Skeletal muscle satellite cell (primary cell): ENCODE data around the gene PLCB4.

Experiments used
- H3K27me3 ChIP-seq: 2 replicates; pipeline ENCODE4 v1.7.0; 2013; ENCODE audit warnings: low read length; ENCODE audit not compliant: control insufficient read depth, insufficient read depth
- H3K36me3 ChIP-seq: 2 replicates; pipeline ENCODE4 v1.7.0; 2013; ENCODE audit warnings: mild to moderate bottlenecking, control low read depth, low read length; ENCODE audit not compliant: insufficient read depth
- H3K4me1 ChIP-seq: 2 replicates; pipeline ENCODE4 v1.7.0; 2013; ENCODE audit warnings: low read length; ENCODE audit not compliant: control insufficient read depth, insufficient read depth
- H3K4me2 ChIP-seq: 2 replicates; pipeline ENCODE4 v1.7.0; 2013; ENCODE audit warnings: mild to moderate bottlenecking, low read length
- H3K4me3 ChIP-seq: 2 replicates; pipeline ENCODE4 v1.7.0; 2013; ENCODE audit warnings: low read length
- H3K9ac ChIP-seq: 2 replicates; pipeline ENCODE4 v1.7.0; 2013; ENCODE audit warnings: mild to moderate bottlenecking, low read depth, low read length, moderate library complexity
- H3K9me3 ChIP-seq: replicated peaks from 2 replicates; pipeline ENCODE4 v1.7.0; 2013; ENCODE audit warnings: mild to moderate bottlenecking, control low read depth, low read length

The PLCB4 gene

DNA sequence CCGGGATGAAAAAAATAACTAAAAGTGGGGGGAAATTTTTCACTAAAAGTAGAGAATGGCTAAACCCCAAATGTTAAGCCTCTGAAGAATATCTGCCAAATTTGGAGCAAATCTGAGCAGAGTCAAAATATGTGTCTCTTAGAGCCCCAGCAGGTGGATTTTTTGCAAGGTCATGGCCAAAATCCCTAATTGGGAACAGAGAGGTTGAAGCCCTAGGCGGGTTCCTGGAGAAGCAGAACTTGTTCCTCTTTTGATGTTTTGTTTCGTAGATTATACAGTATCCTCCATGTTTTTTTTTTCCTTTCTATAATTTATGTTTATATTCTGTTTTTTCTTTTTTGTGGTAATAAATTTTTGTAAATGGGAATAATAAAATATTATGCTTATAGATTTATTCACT lies 94.4 kb downstream of the PLCB4 start:
- H3K36me3 ChIP-seq: no peaks in the 10 kb centered on the region
- no peak overlapping the region for H3K9ac ChIP-seq
- no peaks in the 10 kb centered on the region for H3K9me3 ChIP-seq
- peaks cover 17% of the 10 kb centered on the region for H3K4me1 ChIP-seq
- H3K4me2 ChIP-seq: no peak overlapping the region
- H3K4me3 ChIP-seq: no peak overlapping the region
- H3K27me3 ChIP-seq: no peaks in the 10 kb centered on the region

DNA sequence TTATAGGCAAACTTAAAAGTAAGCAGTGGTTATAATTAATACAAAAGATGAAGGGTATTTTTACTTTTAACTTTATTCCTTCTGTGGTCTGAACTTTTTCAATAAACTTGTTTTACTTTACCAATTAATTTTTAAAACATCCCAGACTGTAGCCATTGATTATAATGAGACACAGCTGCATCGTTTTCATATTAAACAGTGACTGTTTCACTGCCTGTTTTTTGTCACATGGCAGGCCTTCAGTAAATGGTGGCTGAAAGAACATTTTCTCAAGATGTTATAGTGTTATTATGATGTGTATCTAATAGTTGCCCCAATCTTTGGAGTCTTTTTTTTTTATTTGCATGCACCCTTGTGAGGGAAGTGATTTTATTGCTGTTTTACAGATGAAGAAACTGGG lies 95.1 kb downstream of the PLCB4 start:
- no peaks in the 10 kb centered on the region for H3K36me3 ChIP-seq
- no peak overlapping the region for H3K4me3 ChIP-seq
- H3K4me1 ChIP-seq: peaks cover 17% of the 10 kb centered on the region
- no peaks in the 10 kb centered on the region for H3K27me3 ChIP-seq
- no peak overlapping the region for H3K4me2 ChIP-seq
- H3K9me3 ChIP-seq: no peaks in the 10 kb centered on the region
- H3K9ac ChIP-seq: no peak overlapping the region

GRCh38 chr20:9165261-9165660 lies 96.4 kb downstream of the PLCB4 start:
- Histone ChIP-seq H3K9me3 (no peaks in the 10 kb centered on the region), H3K9ac (no peak overlapping the region), H3K36me3 (no peaks in the 10 kb centered on the region), H3K4me2 (no peak overlapping the region), H3K4me3 (no peak overlapping the region), H3K4me1 (peaks cover 13% of the 10 kb centered on the region), H3K27me3 (no peaks in the 10 kb centered on the region)

DNA sequence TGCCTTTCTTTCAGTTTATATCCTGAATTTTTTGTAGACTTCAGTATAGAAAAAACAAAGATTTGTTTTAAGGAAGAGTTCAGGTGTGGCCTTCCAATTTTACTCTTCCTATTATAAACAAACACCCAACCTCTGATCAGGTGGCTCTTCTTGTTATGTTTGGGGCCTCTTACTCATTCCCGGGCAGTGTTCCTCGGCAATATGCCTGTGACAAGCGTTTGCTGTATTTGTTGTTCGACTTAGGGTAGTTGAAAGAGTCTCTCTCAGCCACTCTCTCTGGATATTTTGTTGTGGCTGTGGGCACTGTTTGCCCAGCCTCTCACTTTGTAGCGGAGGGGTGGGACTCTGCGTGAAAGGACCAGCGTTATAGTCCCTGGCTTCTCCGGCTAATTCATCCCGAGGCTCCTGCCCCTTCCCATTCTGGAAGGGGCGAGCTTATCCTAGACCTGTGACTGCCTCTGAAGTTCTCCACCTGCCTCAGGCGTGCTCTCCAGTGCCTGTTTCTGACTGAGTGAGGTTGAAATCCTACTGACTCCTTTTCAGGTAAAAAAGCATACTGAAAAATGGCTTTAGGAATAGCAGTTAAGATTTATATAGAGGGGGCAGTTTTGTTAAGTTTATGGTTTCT lies 97.4 kb downstream of the PLCB4 start:
- Histone ChIP-seq H3K9me3 (no peaks in the 10 kb centered on the region), H3K9ac (no peak overlapping the region), H3K36me3 (no peaks in the 10 kb centered on the region), H3K4me3 (no peak overlapping the region), H3K4me1 (peaks cover 3% of the 10 kb centered on the region), H3K4me2 (peak overlapping the region; percentile 12), H3K27me3 (no peaks in the 10 kb centered on the region)

DNA sequence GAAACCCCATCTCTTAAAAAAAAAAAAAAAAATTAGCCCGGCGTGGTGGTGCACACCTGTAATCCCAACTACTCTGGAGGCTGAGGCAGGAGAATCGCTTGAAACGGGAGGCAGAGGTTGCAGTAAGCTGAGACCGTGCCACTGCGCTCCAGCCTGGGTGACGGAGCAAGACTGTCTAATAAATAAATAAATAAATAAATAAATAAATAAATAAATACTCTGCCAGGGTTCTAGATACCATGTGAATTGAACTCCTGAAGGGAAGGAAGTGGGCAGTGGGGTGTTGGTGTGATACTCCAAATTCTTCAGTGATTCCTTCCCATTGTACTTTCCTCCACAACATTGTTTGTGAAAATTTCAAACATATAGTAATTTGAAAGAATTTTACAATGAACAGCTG lies 100.5 kb downstream of the PLCB4 start:
- no peaks in the 10 kb centered on the region for H3K9me3 ChIP-seq
- no peaks in the 10 kb centered on the region for H3K27me3 ChIP-seq
- H3K9ac ChIP-seq: no peak overlapping the region
- no peak overlapping the region for H3K4me2 ChIP-seq
- no peaks in the 10 kb centered on the region for H3K4me1 ChIP-seq
- no peak overlapping the region for H3K4me3 ChIP-seq
- H3K36me3 ChIP-seq: no peaks in the 10 kb centered on the region

DNA sequence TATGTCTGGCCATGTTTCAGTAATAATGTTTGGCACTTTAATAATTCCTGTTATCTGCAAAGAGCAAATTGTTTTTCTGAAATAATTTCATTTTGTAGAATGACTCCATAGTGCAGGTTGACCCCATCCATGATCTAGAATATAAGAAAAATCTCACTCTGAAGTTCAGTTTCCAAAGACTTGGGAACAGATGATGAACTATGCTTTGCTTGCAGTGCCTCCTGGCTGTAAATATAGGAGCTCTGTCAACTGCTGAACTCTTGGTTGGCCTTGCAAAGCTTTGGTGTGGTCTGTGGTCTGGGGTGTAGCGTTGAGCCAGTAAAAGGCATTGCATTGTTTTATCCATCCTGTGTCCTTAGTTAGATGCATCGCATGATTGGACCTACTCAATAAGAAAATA lies 104.0 kb downstream of the PLCB4 start:
- Histone ChIP-seq H3K9me3 (no peaks in the 10 kb centered on the region), H3K27me3 (no peaks in the 10 kb centered on the region), H3K4me2 (no peak overlapping the region), H3K4me1 (no peaks in the 10 kb centered on the region), H3K4me3 (no peak overlapping the region), H3K9ac (no peak overlapping the region), H3K36me3 (no peaks in the 10 kb centered on the region)

- no peaks in the 10 kb centered on the region for H3K36me3 ChIP-seq
- H3K9me3 ChIP-seq: no peaks in the 10 kb centered on the region
- H3K4me3 ChIP-seq: no peak overlapping the region
- peaks cover 16% of the 10 kb centered on the region for H3K4me1 ChIP-seq
- H3K9ac ChIP-seq: no peak overlapping the region
- no peaks in the 10 kb centered on the region for H3K27me3 ChIP-seq
- no peak overlapping the region for H3K4me2 ChIP-seq
Observed at GRCh38 chr20:9177278-9177677, 108.4 kb downstream of the PLCB4 start.

DNA sequence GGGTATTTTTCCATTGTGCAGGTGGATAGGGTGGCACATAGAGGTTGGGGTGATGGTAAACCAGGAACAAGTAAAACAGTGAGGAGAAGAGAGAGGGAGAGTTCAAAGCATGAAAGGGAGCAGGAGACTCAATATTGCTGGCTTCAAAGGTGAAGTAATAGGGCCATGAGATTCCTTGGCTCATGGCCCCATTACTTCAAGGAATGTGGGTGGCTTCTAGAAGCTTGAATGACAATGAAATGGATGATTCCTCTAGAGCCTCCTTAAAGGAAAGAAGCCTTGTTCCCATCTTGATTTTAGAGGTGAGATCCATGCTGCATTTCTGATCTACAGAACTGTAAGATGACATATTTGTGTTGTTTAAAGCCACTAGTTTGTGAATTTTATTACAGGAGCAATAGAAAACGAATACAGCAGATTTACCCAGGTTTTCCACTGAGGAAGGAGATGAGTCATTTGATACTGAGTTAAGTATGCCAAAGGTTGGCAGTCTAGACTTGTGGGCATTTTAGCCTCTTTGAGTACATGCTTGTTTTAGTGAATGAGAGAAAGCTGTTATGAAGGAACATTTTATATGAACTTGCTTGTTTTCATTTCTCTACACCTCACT lies 110.4 kb downstream of the PLCB4 start:
- Histone ChIP-seq H3K4me2 (peak overlapping the region; percentile 15), H3K9me3 (no peaks in the 10 kb centered on the region), H3K4me1 (peaks cover 16% of the 10 kb centered on the region), H3K4me3 (no peak overlapping the region), H3K9ac (no peak overlapping the region), H3K27me3 (no peaks in the 10 kb centered on the region), H3K36me3 (no peaks in the 10 kb centered on the region)

GRCh38 chr20:9179867-9180266 lies 111.0 kb downstream of the PLCB4 start:
- H3K4me2 ChIP-seq: peak overlapping the region; percentile 15
- H3K4me3 ChIP-seq: no peak overlapping the region

GRCh38 chr20:9180481-9181257 lies 111.8 kb downstream of the PLCB4 start:
- no peaks in the 10 kb centered on the region for H3K27me3 ChIP-seq
- H3K4me1 ChIP-seq: peaks cover 21% of the 10 kb centered on the region
- no peaks in the 10 kb centered on the region for H3K9me3 ChIP-seq
- no peak overlapping the region for H3K4me2 ChIP-seq
- H3K4me3 ChIP-seq: no peak overlapping the region
- H3K36me3 ChIP-seq: no peaks in the 10 kb centered on the region
- H3K9ac ChIP-seq: no peak overlapping the region

More at GRCh38 chr20:9179867-9180266, 111.0 kb downstream of the PLCB4 start:
- no peaks in the 10 kb centered on the region for H3K36me3 ChIP-seq
- no peaks in the 10 kb centered on the region for H3K27me3 ChIP-seq
- no peaks in the 10 kb centered on the region for H3K9me3 ChIP-seq
- no peak overlapping the region for H3K9ac ChIP-seq
- peaks cover 16% of the 10 kb centered on the region for H3K4me1 ChIP-seq

GRCh38 chr20:9185511-9185910 lies 116.6 kb downstream of the PLCB4 start:
- Histone ChIP-seq H3K9me3 (no peaks in the 10 kb centered on the region), H3K27me3 (no peaks in the 10 kb centered on the region), H3K36me3 (no peaks in the 10 kb centered on the region), H3K4me2 (no peak overlapping the region), H3K9ac (no peak overlapping the region), H3K4me1 (peaks cover 8% of the 10 kb centered on the region), H3K4me3 (no peak overlapping the region)
